Astrocyte (in vitro differentiated cells and primary cell): ENCODE data around the gene ELK4. TPM values are rescaled to one million over a fixed set of nuclear protein-coding genes. Genes with fewer than 3 reads are reported as not detected.

Source experiments
- DNase-seq: peaks from one replicate; pipeline ENCODE4 v3.0.0-alpha.2; 2010; ENCODE audit warnings: low read depth
- FAIRE-seq: peaks from 2 replicates; lab custom pipeline; 2011; peaks lifted over from hg19 to GRCh38; lab: Jason Lieb, UNC
- H2AFZ ChIP-seq: 2 replicates; pipeline ENCODE4 v1.6.0; 2012; ENCODE audit warnings: low read depth, low read length, inconsistent platforms
- H3K27ac ChIP-seq: 2 replicates; pipeline ENCODE4 v1.5.1; 2011; ENCODE audit warnings: low read depth, low read length, inconsistent platforms
- H3K27me3 ChIP-seq: 2 replicates; pipeline ENCODE4 v1.6.0; 2011; ENCODE audit warnings: low read length, inconsistent platforms; ENCODE audit not compliant: insufficient read depth
- H3K36me3 ChIP-seq: 2 replicates; pipeline ENCODE4 v1.5.1; 2011; ENCODE audit warnings: low read length, inconsistent platforms; ENCODE audit not compliant: insufficient read depth
- H3K4me1 ChIP-seq: 2 replicates; pipeline ENCODE4 v1.5.1; 2011; ENCODE audit warnings: low read length, inconsistent platforms; ENCODE audit not compliant: insufficient read depth
- H3K4me2 ChIP-seq: 2 replicates; pipeline ENCODE4 v1.6.0; 2012; ENCODE audit warnings: low read length, inconsistent platforms
- H3K4me3 ChIP-seq: 2 replicates; pipeline ENCODE4 v1.5.1; 2011; ENCODE audit warnings: low read depth, mild to moderate bottlenecking, low read length, inconsistent platforms; ENCODE audit not compliant: insufficient read depth
- H3K79me2 ChIP-seq: 2 replicates; pipeline ENCODE4 v1.6.0; 2012; ENCODE audit warnings: mild to moderate bottlenecking, low read length, inconsistent platforms; ENCODE audit not compliant: insufficient read depth
- H3K9ac ChIP-seq: 2 replicates; pipeline ENCODE4 v1.6.0; 2012; ENCODE audit warnings: mild to moderate bottlenecking, low read length, inconsistent platforms
- H3K9me3 ChIP-seq: 2 replicates; pipeline ENCODE4 v1.5.1; 2012; ENCODE audit warnings: low read depth, mild to moderate bottlenecking, low read length, inconsistent platforms; ENCODE audit not compliant: insufficient read depth
- H4K20me1 ChIP-seq: 2 replicates; pipeline ENCODE4 v1.6.0; 2012; ENCODE audit warnings: low read length, inconsistent platforms; ENCODE audit not compliant: insufficient read depth
- H3K27ac Mint-ChIP-seq: one replicate; pipeline ENCODE4 v1.8.0; 2021; ENCODE audit warnings: mild to moderate bottlenecking, mixed read lengths; ENCODE audit not compliant: unreplicated experiment
- H3K27me3 Mint-ChIP-seq: one replicate; pipeline ENCODE4 v1.8.0; 2021; ENCODE audit warnings: low read depth, mixed read lengths; ENCODE audit not compliant: unreplicated experiment
- H3K36me3 Mint-ChIP-seq: one replicate; pipeline ENCODE4 v1.8.0; 2021; ENCODE audit warnings: low read depth, mixed read lengths; ENCODE audit not compliant: unreplicated experiment
- H3K4me1 Mint-ChIP-seq: one replicate; pipeline ENCODE4 v1.8.0; 2021; ENCODE audit warnings: low read depth, mixed read lengths; ENCODE audit not compliant: unreplicated experiment
- H3K4me3 Mint-ChIP-seq: one replicate; pipeline ENCODE4 v1.8.0; 2021; ENCODE audit warnings: mild to moderate bottlenecking, moderate library complexity, mixed read lengths; ENCODE audit not compliant: unreplicated experiment
- H3K9me3 Mint-ChIP-seq: one replicate; pipeline ENCODE4 v1.8.0; 2021; ENCODE audit warnings: mild to moderate bottlenecking, mixed read lengths; ENCODE audit not compliant: unreplicated experiment
- CTCF ChIP-seq: IDR thresholded peaks from 2 replicates; pipeline ENCODE4 v1.5.1; 2011; ENCODE audit warnings: low read depth, mild to moderate bottlenecking, inconsistent platforms, low read length, moderate library complexity; ENCODE audit not compliant: insufficient read depth
- EZH2 ChIP-seq: IDR thresholded peaks from 2 replicates; pipeline ENCODE4 v1.6.1; 2012; ENCODE audit warnings: mild to moderate bottlenecking, low read length, inconsistent platforms; ENCODE audit not compliant: insufficient read depth
- total RNA-seq: library from RNA; stranded (reverse); gene quantifications from 2 replicates; pipeline ENCODE4 v1.2.1, GENCODE V29; 2021

Gene ELK4
- total RNA-seq, 1 donor from 2014 or later = 31.3 TPM

GRCh38 chr1:205650241-205650640 lies 18.4 kb upstream of the ELK4 start:
- Histone ChIP-seq H3K36me3 (no peaks in the 10 kb centered on the region), H3K9ac (no peak overlapping the region)
- no peak for FAIRE-seq

DNA sequence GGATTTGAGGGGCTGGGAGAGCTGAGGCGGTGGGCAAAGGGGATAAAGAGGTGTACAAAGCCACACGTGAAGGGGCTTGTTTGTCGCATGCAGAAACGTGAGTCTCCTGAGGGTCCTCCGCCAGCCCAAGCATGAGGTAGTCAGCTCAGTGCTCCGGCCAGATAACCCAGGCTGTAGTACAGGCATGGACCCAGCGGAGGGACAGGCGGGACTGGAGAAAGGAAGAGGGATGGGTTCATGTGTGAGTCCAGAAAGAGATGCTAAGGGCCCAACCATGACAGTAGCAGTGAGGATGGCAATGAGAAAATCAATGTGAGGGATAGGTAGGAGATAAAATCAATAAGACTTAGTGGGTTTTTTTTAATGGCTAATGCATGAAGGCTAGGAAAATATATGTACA lies 13.7 kb upstream of the ELK4 start:
- Mint-ChIP-seq H3K4me1 (no peaks in the 10 kb centered on the region), H3K9me3 (no peaks in the 10 kb centered on the region), H3K27me3 (no peaks in the 10 kb centered on the region), H3K27ac (no peak overlapping the region), H3K36me3 (no peaks in the 10 kb centered on the region), H3K4me3 (no peak overlapping the region)
- H3K9ac ChIP-seq = no peak overlapping the region
- no peak overlapping the region for H3K4me2 ChIP-seq
- FAIRE-seq = no peak
- no peaks in the 10 kb centered on the region for H3K36me3 ChIP-seq
- no peaks in the 10 kb centered on the region for H4K20me1 ChIP-seq
- no peak for DNase-seq
- H2AFZ ChIP-seq = no peak overlapping the region
- no peak overlapping the region for H3K4me3 ChIP-seq
- no peaks in the 10 kb centered on the region for H3K79me2 ChIP-seq
- H3K27ac ChIP-seq = no peak overlapping the region
- H3K27me3 ChIP-seq = no peaks in the 10 kb centered on the region
- no peak for TF ChIP-seq CTCF
- TF ChIP-seq EZH2 = no peak
- H3K4me1 ChIP-seq = no peaks in the 10 kb centered on the region
- no peaks in the 10 kb centered on the region for H3K9me3 ChIP-seq

More at GRCh38 chr1:205650241-205650640, 18.4 kb upstream of the ELK4 start:
- Histone ChIP-seq H3K9me3 (no peaks in the 10 kb centered on the region), H3K4me3 (no peak overlapping the region), H4K20me1 (no peaks in the 10 kb centered on the region), H3K4me1 (no peaks in the 10 kb centered on the region), H3K79me2 (no peaks in the 10 kb centered on the region), H3K27ac (no peak overlapping the region), H3K27me3 (no peaks in the 10 kb centered on the region), H3K4me2 (no peak overlapping the region), H2AFZ (no peak overlapping the region)
- no peak overlapping the region for H3K4me3 Mint-ChIP-seq
- no peaks in the 10 kb centered on the region for H3K9me3 Mint-ChIP-seq
- H3K4me1 Mint-ChIP-seq = no peaks in the 10 kb centered on the region
- no peaks in the 10 kb centered on the region for H3K36me3 Mint-ChIP-seq
- no peak overlapping the region for H3K27ac Mint-ChIP-seq
- no peaks in the 10 kb centered on the region for H3K27me3 Mint-ChIP-seq
- DNase-seq = no peak
- no peak for TF ChIP-seq CTCF
- no peak for TF ChIP-seq EZH2

- no peaks in the 10 kb centered on the region for H3K36me3 ChIP-seq
- H3K27ac ChIP-seq = no peak overlapping the region
- Mint-ChIP-seq H3K4me3 (no peak overlapping the region), H3K27me3 (peaks cover 15% of the 10 kb centered on the region), H3K9me3 (peaks cover 2% of the 10 kb centered on the region), H3K4me1 (no peaks in the 10 kb centered on the region), H3K36me3 (peaks cover 2% of the 10 kb centered on the region), H3K27ac (no peak overlapping the region)
- H3K9me3 ChIP-seq = no peaks in the 10 kb centered on the region
- no peaks in the 10 kb centered on the region for H3K79me2 ChIP-seq
- FAIRE-seq (no peak), DNase-seq (no peak)
- H3K4me3 ChIP-seq = no peak overlapping the region
- no peaks in the 10 kb centered on the region for H3K4me1 ChIP-seq
- H2AFZ ChIP-seq = no peak overlapping the region
- TF ChIP-seq EZH2 (no peak), CTCF (no peak)
- no peaks in the 10 kb centered on the region for H4K20me1 ChIP-seq
- H3K4me2 ChIP-seq = no peak overlapping the region
- H3K9ac ChIP-seq = no peak overlapping the region
- H3K27me3 ChIP-seq = no peaks in the 10 kb centered on the region
Observed at GRCh38 chr1:205642679-205643307, 11.0 kb upstream of the ELK4 start.
